Medulla oblongata (tissue), 1 donor: ENCODE measurements around the gene PROM2.
A peak's percentile ranks its signal among the peaks of the same experiment; 100 is the strongest.

ENCODE experiments used
- DNase-seq: peaks from one replicate; pipeline ENCODE4 v3.0.0-alpha.2; 2015; ENCODE audit errors: extremely low spot score

Gene PROM2

GRCh38 chr2:95306336-95306895, 32.2 kb downstream of the PROM2 start:
- DNase-seq, result no peak

DNA sequence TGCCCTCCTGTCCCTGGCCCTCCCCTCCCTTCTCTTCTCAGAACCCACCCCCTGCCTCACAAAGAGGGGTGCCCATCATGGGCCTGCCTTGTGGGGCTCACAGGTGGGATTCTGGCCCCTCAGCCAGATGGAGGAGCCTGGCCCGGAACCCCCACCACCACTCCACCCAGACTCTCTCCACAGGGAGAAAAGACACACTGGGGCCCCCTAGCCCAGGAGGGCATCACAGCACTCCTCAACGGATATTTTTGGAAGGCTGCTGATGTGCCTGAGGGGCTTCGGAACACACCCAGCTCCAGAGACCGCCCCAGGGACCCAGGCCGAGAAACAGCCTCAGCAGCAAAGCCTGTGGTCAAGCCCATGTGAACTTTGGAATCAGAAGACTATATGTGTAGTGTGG, 32.8 kb downstream of the PROM2 start:
- DNase-seq, result no peak

DNA sequence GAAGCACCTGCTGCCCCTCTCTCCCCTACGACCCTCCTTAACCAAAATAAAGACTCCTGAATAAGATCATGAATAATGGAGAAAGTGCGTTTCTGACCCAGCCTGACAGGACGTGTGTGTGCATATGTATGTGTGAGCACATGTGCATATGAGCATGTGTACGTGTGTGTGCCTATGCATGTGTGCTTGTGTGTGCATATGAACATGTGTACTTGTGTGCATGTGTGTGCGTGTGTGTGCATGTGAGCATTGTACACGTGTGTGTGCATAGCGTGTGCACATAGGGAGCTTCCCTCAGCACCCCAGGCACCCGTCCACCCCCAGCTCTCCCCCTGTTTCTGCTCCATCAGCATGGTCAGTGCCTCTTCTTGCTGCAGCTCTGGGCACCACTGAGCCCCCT, 33.6 kb downstream of the PROM2 start:
- DNase-seq, result no peak

DNA sequence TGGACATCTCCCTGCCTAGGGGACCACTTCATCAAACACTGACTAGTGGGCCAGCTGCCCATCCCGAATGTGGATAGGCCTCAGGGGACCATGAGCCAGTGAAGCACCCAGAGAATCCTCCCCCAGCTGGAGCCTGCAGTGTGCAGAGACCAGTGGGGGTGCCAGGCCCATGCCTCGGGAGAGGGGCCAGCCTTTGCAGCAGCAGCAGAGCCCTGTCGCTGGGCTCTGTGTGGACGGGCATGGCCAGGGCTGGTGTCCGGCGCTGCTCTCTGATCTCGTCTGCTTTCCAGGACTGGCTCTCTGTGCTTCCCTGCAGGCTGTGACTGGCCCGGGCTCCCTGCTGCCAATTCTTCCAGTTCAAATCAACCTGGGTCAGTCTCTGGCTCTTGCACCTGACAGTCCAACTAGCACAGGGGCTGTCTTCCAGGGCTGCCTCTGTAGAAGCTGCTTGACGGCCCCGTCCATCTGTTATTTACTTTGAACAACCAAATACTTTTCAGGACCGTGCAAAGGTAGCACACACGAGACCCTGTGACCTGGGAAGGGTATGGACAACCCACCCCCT, 34.3 kb downstream of the PROM2 start:
- DNase-seq, result no peak

GRCh38 chr2:95309599-95309998, 35.4 kb downstream of the PROM2 start:
- DNase-seq, result no peak

DNA sequence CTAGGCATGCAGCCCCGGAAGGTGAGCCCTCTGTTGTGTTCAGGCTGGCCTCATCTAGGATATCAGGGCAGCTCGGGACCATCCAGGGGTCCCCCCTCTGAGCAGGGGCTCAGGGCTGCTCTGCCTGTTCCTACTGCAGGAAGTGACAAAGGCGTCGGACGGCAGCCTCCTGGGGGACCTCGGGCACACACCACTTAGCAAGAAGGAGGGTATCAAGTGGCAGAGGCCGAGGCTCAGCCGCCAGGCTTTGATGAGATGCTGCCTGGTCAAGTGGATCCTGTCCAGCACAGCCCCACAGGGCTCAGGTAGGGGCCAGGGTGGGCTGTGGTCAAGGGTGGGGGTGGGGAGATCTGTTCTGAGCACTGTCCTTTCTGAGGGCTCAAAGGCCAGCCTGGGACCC, 36.0 kb downstream of the PROM2 start:
- no peak for DNase-seq

GRCh38 chr2:95310651-95311050, 36.4 kb downstream of the PROM2 start:
- no peak for DNase-seq

DNA sequence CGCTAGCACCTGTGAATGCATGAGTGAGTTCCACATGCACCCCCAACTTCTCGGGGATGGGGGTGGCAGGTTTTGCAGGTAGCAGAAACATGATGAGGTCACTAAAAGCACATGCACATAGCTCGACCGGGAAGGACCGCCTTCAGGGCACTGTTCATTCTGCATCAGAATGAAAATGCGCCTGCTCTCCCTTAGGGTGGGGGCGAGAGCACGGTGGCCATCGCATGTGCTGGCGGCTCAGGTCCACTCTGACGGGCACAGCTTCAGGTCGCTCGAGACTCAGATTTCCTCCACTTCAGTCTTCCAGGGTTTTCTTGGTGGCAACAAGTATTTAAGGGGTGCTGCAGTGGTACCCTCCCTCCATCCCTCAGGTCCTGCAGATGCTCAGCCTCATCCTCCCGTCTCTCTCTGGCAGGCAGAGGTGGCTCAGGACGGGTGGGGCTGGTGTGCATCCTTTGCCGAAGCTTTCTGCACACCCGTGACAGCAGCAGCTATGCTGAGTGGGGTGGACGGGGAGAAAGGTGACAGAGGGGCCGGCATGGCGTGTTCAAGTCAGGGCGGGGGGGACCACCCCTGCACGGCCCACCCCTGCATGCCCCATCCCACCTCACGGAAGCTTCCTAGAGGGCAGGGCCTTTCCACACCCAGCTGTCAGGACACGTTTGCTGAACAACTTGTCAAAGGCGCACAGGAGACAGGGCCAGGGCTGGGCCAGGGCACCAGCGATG, 37.7 kb downstream of the PROM2 start:
- no peak for DNase-seq

- DNase-seq, result peak; percentile 79
These were observed 38.4 kb downstream of the PROM2 start for GRCh38 chr2:95312543-95313201.

DNA sequence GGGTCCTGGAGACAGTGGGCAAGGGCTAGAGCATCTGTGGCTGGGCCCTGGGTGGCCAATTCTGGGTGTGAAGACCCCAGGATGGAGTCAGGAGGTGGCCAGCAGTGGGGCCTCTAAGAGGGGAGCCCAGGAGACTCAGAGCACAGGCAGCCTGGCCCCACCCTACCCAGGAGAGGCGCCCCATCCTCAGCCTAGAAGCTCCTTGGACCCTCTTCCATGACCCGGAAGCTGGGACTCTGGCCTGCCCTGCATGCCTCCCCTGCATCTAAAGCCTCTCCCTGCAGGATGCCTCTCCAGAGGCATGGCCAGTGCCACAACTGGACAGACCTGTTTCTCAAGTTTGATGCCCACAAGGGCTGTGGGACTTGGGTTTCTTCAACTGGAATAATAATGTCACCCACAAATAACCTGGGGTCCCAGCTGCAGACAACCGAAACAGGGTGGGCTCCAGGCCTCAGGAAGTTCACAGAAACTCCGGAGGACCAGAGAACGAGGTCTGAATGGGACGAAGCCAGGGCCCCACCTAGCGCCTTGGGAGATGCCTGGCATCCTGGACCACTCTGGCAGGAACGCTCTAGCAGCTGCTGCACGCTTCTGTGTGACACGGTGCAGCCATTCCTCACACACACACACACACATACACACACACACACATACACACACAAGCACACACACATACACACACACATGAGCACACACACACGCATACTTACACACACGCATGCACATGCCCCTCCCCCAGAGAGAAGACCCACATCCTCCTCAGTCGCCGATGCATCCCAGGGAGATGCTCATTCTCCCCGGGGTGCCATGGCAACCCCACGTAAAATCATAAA, 39.3 kb downstream of the PROM2 start:
- DNase-seq, result no peak

- DNase-seq, result no peak
These were observed 40.3 kb downstream of the PROM2 start for GRCh38 chr2:95314598-95314963.

- peak; percentile 76 for DNase-seq
These were observed 40.8 kb downstream of the PROM2 start for GRCh38 chr2:95314964-95315611.

GRCh38 chr2:95315801-95316411, 41.7 kb downstream of the PROM2 start:
- DNase-seq, result no peak

GRCh38 chr2:95316466-95317122, 42.3 kb downstream of the PROM2 start:
- DNase-seq, result no peak

DNA sequence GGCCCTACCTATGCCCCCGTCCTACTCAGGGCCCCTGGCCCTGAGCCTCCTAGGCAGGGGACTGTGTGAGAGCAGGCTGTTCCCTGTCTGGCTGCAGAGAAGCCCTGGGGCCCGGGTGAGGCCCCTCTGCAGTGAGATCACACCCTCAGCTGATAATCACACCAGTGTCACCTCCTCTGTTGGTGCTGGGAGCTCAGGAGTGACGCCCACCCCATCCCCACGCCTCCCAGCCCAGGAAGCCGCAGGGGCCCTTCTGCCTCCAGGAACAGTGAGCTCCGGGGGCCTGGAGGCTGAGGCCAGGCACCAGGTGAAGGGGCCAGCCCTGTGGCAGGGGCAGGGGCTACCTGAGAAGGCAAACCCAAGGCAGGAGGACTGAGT, 42.9 kb downstream of the PROM2 start:
- DNase-seq, result no peak

DNA sequence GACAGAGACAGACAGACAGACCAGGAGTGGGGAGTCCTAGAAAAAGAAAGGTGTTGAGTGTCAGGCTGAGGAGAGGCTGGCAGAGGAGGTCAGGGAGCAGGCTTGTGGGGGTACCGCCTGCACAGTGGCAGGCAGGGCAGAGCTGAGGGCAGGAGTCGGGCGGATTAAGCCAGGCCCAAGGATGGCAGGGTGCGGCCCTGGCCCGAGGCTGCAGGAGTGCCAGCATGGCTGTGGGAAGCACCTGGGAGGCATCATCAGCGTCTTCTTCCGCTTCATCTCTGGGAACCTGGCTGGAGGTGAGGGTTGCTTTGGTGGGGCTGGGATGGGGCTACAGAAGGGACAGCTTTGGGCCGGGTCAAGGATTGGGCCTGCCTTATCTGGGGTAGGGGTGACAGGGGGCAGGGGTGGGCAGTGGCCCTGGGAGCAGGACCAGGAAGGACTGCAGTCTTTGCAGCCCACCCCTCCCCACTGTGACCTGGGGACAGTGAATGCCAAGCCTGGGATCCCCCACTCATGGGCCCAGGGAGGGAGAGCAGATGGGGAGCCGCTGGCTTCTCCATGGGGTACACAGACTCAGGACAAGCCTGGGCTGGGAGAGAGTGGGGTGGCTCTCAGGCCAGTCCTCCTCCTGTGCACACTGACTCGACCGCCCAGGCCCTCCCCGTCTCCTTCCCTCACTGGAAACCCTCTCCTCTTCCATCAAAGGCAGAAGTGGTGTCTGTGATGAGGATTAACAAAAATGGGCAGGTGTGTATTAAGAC, 43.6 kb downstream of the PROM2 start:
- DNase-seq, result no peak

- no peak for DNase-seq
These were observed 44.4 kb downstream of the PROM2 start for GRCh38 chr2:95318431-95319220.

DNA sequence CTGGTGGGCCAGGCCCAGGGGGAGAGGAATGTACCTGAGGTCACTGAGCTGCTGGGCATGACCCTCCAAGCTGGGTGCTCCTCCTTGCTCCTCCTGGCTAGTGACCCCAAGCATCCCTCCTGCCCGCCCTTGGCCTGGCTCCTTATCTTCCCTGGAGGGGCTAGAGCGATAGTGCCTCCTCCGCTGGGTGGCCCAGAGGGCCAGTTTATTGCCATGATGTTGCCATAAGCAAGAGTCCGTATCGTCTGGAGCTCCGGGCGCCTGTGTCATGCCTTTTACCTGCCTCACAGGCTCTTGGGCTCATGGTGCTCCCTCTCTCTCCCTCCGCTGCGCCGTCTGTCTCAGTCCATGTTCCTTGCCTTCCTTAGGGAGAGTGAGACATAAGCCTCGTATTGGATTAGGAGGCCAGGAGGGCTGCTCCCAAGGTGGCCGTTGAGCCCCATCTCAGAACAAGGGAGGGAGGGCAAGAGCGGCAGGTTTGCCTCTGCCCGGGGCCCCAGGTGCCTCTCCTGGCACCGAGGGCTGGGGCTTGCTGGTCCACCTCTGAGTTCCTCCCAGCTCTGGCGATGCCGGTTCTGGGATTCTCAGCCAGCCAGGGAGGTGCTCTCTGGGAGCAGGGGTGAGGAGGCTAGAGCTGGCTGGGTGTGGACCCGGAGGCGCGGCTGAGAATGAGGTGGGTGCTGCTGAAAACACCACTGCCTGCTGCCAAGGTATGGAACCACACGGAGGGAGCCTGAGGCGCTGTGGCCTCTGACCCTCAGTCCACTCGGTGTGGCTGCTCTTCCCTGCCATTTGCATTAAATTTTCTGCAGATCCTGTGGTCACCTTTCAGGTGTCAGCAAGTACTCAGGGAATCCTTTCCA, 45.5 kb downstream of the PROM2 start:
- DNase-seq, result no peak
